Heart left ventricle (tissue), 13 donors: Measurements from ENCODE around the gene MIGA1.

Source experiments
- POLR2A ChIP-seq, 2 donors: fragments of 450-650 bp; IDR thresholded peaks; one replicate each; pipeline ENCODE4 v1.6.1; 2017; ENCODE audit warnings: antibody characterized with exemption in 2 of 2, mild to moderate bottlenecking in 2 of 2, moderate library complexity in 2 of 2
- TF ChIP-seq, protein P1 (sequence below), 12 donors: fragments of 200-600 bp; sonication (generic) in 4 of 12; IDR thresholded peaks; one replicate each; pipeline versions ENCODE4 v1.5.0 to v1.8.0; 2018 to 2022; ENCODE audit warnings: antibody characterized with exemption in 12 of 12, mild to moderate bottlenecking in 5 of 12
- donor health status: ischemic (EF 13 %, LVEDD 7.1; RV severe dilation, severe dysfunction).
- donor health status: DM: no; HTN: yes; CAD: no.
- donor health status: DM: no; HTN: no; CAD: no.
- donor health status: ischemic (EF 25% LVEDD 6.9; RV normal size, moderate dysfunction).
- donor health status: ischemic (EF 25% LVEDD 5.7; RV mildly dilated, moderate dysfunction).
- donor health status: ischemic (EF 35%, LVEDD 5.7; RV mildly dilated, moderate dysfunction).
- donor health status: nonischemic (EF 11% LVEDD 7.7; RV severe dilation, severe dysfunction).
- donor health status: DM: yes; HTN: yes; CAD: no.
- donor health status: PGD.
- donor health status: ischemic (EF 29% LVEDD 5.4; RV normal size, mild dysfunction).
- donor health status: nonischemic (EF 23%, LVEDD 6.1; RV moderate dilation, normal function).

GRCh38 chr1:77845951-77846350 is 66.5 kb downstream of the MIGA1 start:
- TF ChIP-seq, protein P1, sequence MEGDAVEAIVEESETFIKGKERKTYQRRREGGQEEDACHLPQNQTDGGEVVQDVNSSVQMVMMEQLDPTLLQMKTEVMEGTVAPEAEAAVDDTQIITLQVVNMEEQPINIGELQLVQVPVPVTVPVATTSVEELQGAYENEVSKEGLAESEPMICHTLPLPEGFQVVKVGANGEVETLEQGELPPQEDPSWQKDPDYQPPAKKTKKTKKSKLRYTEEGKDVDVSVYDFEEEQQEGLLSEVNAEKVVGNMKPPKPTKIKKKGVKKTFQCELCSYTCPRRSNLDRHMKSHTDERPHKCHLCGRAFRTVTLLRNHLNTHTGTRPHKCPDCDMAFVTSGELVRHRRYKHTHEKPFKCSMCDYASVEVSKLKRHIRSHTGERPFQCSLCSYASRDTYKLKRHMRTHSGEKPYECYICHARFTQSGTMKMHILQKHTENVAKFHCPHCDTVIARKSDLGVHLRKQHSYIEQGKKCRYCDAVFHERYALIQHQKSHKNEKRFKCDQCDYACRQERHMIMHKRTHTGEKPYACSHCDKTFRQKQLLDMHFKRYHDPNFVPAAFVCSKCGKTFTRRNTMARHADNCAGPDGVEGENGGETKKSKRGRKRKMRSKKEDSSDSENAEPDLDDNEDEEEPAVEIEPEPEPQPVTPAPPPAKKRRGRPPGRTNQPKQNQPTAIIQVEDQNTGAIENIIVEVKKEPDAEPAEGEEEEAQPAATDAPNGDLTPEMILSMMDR (IDR thresholded peaks at IDR 0.05) = no peak
- TF ChIP-seq POLR2A (IDR thresholded peaks at IDR 0.05) = no peak
